Occipital lobe (tissue), 2 donors: ENCODE data around the gene FGF2. TPM values are rescaled to one million over a fixed set of nuclear protein-coding genes. Genes with fewer than 3 reads are reported as not detected.
"Not testable (repeated sequence)": the region's sequence is repeated elsewhere in the genome, so short reads cannot be mapped to it uniquely, and the experiment has no call there.

Experiments
- DNase-seq: peaks from one replicate; lab custom pipeline; 2025; lab: John Stamatoyannopoulos, UW
- total RNA-seq: library from RNA; depleted of rRNA; stranded (reverse); fragments of >200 nt; gene quantifications from one replicate; pipeline ENCODE4 v1.2.3, GENCODE V29; 2014

The FGF2 gene
- total RNA-seq, 1 donor from 2014 or later, result 9.8 TPM

GRCh38 chr4:122812823-122813222 is 13.8 kb upstream of the FGF2 start:
- not testable (repeated sequence) for DNase-seq

- no peak for DNase-seq
Measured at GRCh38 chr4:122814426-122814825, 12.2 kb upstream of the FGF2 start.

GRCh38 chr4:122815248-122815647 is 11.4 kb upstream of the FGF2 start:
- no peak for DNase-seq

GRCh38 chr4:122816476-122816875 is 10.2 kb upstream of the FGF2 start:
- no peak for DNase-seq

DNA sequence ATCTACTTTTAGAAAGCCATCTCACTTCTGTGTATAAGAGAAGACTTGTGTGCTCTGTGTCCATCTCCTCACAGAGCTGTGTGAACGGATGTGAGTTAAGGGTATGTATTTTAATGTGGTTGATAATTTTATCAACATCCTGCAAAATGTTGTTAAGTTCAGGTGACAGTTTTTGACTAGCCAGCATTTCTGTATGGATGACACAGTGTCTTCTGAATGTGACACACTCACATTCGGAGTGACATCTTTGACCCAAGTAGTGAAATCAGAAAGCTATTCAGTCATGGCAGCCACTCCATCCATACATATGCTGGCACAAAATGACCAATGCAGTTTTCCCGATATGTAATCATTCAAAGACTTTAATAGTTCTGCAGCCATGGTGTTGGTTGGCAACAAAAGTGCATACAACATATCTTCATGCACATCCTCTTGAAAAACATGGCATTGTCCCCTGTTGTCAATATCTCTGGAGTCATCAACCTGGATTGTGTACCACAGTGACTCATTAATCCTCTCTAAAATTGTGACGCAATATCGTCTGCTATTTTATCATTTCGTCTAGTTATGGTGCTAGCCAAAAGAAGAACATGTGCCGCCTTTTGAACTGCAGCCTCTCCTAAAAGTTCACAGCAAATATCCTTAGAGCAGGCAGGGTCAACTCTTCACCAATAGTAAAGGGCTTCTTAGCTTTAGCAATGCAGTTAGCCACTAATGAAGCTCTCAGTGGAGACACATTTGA is 6.8 kb upstream of the FGF2 start:
- no peak for DNase-seq

DNA sequence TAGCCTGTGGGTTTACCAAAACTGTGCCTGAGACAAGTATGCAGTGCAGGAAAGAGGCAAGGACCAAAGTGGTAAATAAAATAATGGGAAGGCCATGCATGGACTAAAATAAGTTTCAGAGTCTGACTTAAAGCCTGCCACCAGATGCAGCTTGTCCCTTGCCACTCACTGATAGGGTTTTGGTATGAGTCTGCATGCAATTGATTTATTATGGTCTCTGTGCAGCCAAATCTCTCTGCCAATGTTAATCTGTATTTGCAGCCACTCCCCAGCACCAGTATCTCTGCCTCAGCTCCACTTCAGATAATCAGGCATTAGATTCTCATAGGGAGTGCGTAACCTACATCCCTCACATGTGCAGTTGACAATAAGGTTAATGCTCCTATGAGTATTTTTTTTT is 5.5 kb upstream of the FGF2 start:
- DNase-seq, result no peak

DNA sequence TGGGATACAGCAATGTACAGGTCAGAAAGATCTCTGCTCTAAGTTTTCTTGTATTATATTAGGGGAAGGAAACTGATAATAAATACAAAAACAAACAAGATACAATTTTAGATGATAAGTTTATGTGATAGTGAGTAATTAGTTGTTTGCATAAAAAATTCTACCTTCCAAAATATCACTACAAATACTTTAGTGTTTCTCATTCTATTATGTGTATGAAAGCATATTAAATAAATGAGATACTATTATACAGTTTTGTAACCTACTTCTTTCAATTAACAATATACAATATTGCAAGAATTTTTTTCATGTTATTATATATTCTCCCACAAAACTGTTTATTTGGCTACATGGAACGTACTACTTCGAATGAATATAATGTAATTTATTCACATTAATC is 4.2 kb upstream of the FGF2 start:
- no peak for DNase-seq

- no peak for DNase-seq
Measured at GRCh38 chr4:122823476-122823875, 3.2 kb upstream of the FGF2 start.

GRCh38 chr4:122824616-122825015 is 2.0 kb upstream of the FGF2 start:
- DNase-seq, result no peak

GRCh38 chr4:122826079-122826527 is 528 bp upstream of the FGF2 start:
- no peak for DNase-seq

DNA sequence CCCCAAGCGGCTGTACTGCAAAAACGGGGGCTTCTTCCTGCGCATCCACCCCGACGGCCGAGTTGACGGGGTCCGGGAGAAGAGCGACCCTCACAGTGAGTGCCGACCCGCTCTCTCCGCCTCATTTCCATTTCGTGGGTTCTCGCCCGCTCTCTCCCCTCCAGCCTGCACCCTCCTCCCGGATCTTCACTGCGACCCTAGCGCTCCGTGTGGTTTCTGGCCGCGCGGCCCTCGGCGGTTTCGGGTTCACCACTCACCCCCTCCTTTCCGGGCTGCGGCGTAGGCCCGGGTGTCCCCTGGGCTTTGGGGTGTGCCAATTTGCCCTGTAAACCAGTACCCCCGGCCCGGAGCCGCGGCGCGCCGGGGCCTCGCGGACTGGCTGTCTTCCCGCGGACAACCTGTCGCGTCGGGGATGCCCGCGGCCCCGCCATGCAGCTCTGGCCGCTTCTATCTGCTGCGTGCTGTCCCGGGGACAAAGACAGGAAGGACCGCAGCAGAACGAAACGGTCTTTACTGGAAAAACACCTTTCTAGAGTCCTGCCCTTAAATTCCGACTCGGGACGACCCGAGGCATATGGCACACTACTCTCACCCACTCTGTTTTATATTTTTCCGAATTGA is 737 bp downstream of the FGF2 start:
- DNase-seq, result no peak

DNA sequence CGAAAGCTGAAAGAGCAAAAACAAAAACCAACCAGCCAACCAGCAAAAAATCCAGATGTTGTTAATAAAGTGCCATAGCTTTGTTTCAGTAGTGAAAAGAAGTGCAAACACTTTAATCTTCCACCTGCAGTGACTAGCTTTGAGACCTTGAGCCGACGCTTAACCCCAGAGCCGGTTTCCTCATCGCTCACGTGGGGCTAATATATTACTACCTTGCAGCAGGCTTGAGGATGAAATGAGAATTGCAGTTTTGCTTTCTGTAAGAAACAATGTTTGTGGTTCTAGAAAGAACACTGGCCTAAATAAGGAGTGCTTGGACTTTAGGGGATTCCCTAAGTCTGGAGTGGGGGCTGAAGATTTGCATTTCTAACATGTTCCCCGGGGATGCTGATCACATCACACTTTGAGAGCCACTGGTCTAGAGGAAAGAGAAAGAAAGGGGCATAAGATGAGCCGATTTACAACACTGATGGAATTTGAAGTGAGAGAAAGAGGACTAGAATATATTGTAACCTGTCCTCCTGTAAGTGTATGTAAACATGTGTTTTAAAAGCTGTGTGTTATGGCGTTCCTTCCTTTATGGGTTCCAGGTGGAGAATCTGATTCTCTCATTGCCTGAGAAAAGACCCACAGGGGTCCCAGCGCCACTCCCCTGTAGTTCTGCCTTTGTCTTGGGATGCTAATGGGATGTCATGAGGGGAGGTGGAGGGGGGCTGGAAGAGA is 1.4 kb downstream of the FGF2 start:
- no peak for DNase-seq

- no peak for DNase-seq
Measured at GRCh38 chr4:122830426-122831095, 3.9 kb downstream of the FGF2 start.

- DNase-seq, result no peak
Measured at GRCh38 chr4:122831515-122832196, 5.0 kb downstream of the FGF2 start.

- DNase-seq, result no peak
Measured at GRCh38 chr4:122832732-122833131, 6.1 kb downstream of the FGF2 start.

DNA sequence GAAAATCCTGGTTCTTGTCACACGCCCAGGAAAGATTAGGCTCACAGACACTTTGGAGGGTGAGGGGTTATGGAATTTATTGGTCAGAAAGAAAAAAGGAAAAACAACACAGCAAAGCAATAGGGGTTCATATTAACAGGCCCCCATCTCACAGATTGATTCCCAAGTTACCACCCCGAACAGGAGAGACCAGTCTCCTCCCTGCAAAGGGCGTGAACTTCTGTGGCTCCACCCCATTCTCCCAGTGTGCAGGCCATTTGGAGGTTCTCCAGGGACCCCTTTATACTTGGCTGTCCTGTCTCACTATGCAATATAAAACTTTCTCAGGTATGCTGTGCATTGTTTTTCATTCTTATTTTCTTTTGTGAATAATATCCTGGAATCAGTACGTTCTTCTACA is 7.4 kb downstream of the FGF2 start:
- no peak for DNase-seq

DNA sequence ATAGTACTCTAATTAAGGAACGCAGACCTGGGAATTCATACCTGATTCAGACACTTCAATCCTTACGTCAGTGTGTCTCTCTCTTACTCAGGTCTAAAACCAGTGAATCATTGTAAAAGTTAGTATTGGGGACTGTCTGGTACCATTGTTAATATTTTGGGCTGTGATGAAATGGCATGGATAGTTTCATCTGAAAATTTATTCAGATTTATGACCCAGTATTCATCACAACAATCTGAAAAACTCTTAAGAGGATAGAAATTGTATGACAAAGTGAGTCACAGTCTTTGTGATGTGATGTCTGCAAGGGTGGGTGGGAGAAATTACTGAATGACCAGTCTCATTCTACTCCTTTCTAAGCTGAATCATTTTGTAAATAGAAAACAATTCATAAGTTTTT is 10.3 kb downstream of the FGF2 start:
- DNase-seq, result no peak

- no peak for DNase-seq
Measured at GRCh38 chr4:122838034-122838433, 11.4 kb downstream of the FGF2 start.

- DNase-seq, result no peak
Measured at GRCh38 chr4:122842392-122842791, 15.8 kb downstream of the FGF2 start.

DNA sequence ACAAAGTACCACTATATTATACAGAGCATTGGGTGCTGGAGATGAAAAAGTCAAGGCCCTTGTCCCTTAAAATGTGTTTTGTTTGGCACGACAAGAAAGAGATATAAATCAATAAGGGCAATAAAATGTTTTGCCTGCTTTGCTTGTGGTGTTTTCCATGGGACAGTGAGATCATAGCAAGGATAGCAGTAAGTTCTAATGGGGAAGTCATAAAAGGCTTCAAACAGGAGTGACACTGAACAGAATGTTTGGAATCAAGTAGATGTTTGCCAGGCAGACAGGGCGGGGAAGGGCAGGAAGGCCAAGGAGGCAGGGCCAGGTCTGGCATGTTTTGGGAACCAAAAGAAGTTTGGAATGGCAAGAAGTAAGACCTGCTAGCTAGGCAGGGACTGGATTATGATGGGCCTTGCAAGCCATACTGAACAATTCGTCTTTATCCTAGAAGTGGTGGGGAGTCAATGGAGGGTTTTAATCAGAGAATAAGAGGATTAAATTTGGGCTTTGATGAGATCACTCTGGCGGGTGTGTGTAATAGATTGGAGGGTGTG is 16.4 kb downstream of the FGF2 start:
- DNase-seq, result no peak

GRCh38 chr4:122844391-122844790 is 17.8 kb downstream of the FGF2 start:
- not testable (repeated sequence) for DNase-seq
